Activated T-cell treated with anti-CD3 and anti-CD28 coated beads, Interleukin-2, amount 50 U/mL, for 72 hours (primary cell): Measurements from ENCODE around the gene CD164L2. TPM values are rescaled to one million over a fixed set of nuclear protein-coding genes. Genes with fewer than 3 reads are reported as not detected.
"Not testable (repeated sequence)": the region's sequence is repeated elsewhere in the genome, so short reads cannot be mapped to it uniquely, and the experiment has no call there.

Experiments used
- ATAC-seq, 2 donors: fragments of 150-1000 bp; cut with Tn5 transposase; replicated peaks in 1 of 2; 2 replicates each; pipeline ENCODE4 v1.10.0; 2021; ENCODE audit warnings: moderate library complexity in 2 of 2, mild to moderate bottlenecking in 1 of 2
- DNase-seq, 2 donors: peaks; one replicate each; pipeline ENCODE4 v3.0.0; 2021 to 2022; ENCODE audit warnings: mixed read lengths in 1 of 2
- H3K27ac Mint-ChIP-seq: one replicate; pipeline ENCODE4 v1.8.0; 2022; ENCODE audit warnings: mild to moderate bottlenecking, moderate library complexity, mixed read lengths
- H3K27me3 Mint-ChIP-seq: one replicate; pipeline ENCODE4 v1.8.0; 2022; ENCODE audit warnings: low read depth, mixed read lengths
- H3K36me3 Mint-ChIP-seq, 2 donors: one replicate each; pipeline ENCODE4 v1.8.0; 2022; ENCODE audit warnings: mixed read lengths in 2 of 2, mild to moderate bottlenecking in 1 of 2; ENCODE audit not compliant: insufficient read depth in 2 of 2
- H3K4me1 Mint-ChIP-seq: one replicate; pipeline ENCODE4 v1.8.0; 2022; ENCODE audit warnings: low read depth, mixed read lengths
- H3K4me3 Mint-ChIP-seq, 2 donors: one replicate each; pipeline ENCODE4 v1.8.0; 2022; ENCODE audit warnings: mild to moderate bottlenecking in 2 of 2, mixed read lengths in 2 of 2, moderate library complexity in 2 of 2
- H3K9me3 Mint-ChIP-seq, 2 donors: one replicate each; pipeline ENCODE4 v1.8.0; 2022; ENCODE audit warnings: mixed read lengths in 2 of 2
- total RNA-seq, 2 donors: library from RNA; stranded (reverse); gene quantifications; one replicate each; pipeline ENCODE4 v1.2.3, GENCODE V29; 2022

CD164L2 gene
- total RNA-seq = not detected

GRCh38 chr1:27383039-27383605 lies at the start of gene CD164L2:
Gene CD164L2 (minus strand): TSS chr1:27383333. CDS start chr1:27383239, 94 bp downstream.
- ATAC-seq = peak; percentile 35 to 47
- DNase-seq = peak; percentile 37 to 50
- H3K9me3 Mint-ChIP-seq = no peaks in the 10 kb centered on the region
- H3K4me3 Mint-ChIP-seq = no peak within 1 kb of the TSS
- H3K27me3 Mint-ChIP-seq = peaks cover 6% of the 10 kb centered on the region
- no peak within 1 kb of the TSS for H3K27ac Mint-ChIP-seq
- no peaks in the 10 kb centered on the region for H3K4me1 Mint-ChIP-seq
- H3K36me3 Mint-ChIP-seq = no peaks in the 10 kb centered on the region

GRCh38 chr1:27432725-27433124 lies 49.6 kb upstream of the CD164L2 start:
- not testable (repeated sequence) for ATAC-seq, H3K4me3 Mint-ChIP-seq, DNase-seq, H3K27me3 Mint-ChIP-seq, H3K27ac Mint-ChIP-seq, H3K9me3 Mint-ChIP-seq, H3K36me3 Mint-ChIP-seq
- H3K4me1 Mint-ChIP-seq = peaks cover 82% of the 10 kb centered on the region

GRCh38 chr1:27431601-27431940 lies 48.4 kb upstream of the CD164L2 start:
- Mint-ChIP-seq H3K4me3 (peak overlapping the region in 1 of 2 donors; percentile 71), H3K9me3 (no peaks in the 10 kb centered on the region), H3K27ac (peak overlapping the region; percentile 92), H3K27me3 (no peaks in the 10 kb centered on the region), H3K4me1 (peaks cover 82% of the 10 kb centered on the region), H3K36me3 (peaks cover 0 to 4% of the 10 kb centered on the region in 2 donors)
- DNase-seq = no peak
- no peak for ATAC-seq

GRCh38 chr1:27430903-27431600 lies 47.9 kb upstream of the CD164L2 start:
- Mint-ChIP-seq H3K27me3 (no peaks in the 10 kb centered on the region), H3K9me3 (no peaks in the 10 kb centered on the region), H3K4me3 (peak overlapping the region; percentile 15 to 71), H3K4me1 (peaks cover 77% of the 10 kb centered on the region), H3K27ac (peak overlapping the region; percentile 92), H3K36me3 (peaks cover 0 to 6% of the 10 kb centered on the region in 2 donors)
- ATAC-seq = peak; percentile 30
- DNase-seq = no peak

GRCh38 chr1:27429029-27429425 lies 45.9 kb upstream of the CD164L2 start:
- Mint-ChIP-seq H3K4me3 (peak overlapping the region; percentile 90), H3K4me1 (peaks cover 71% of the 10 kb centered on the region), H3K36me3 (peaks cover 0 to 8% of the 10 kb centered on the region in 2 donors), H3K9me3 (no peaks in the 10 kb centered on the region), H3K27ac (peak overlapping the region; percentile 93), H3K27me3 (no peaks in the 10 kb centered on the region)
- ATAC-seq (no peak), DNase-seq (no peak)

GRCh38 chr1:27428316-27429028 lies 45.3 kb upstream of the CD164L2 start:
- peak; percentile 66 to 67 for ATAC-seq
- peak overlapping the region; percentile 90 for H3K4me3 Mint-ChIP-seq

GRCh38 chr1:27427816-27428315 lies 44.7 kb upstream of the CD164L2 start:
- H3K9me3 Mint-ChIP-seq = no peaks in the 10 kb centered on the region
- H3K27me3 Mint-ChIP-seq = no peaks in the 10 kb centered on the region
- ATAC-seq (no peak), DNase-seq (no peak)
- peak overlapping the region; percentile 93 for H3K27ac Mint-ChIP-seq
- H3K4me3 Mint-ChIP-seq = peak overlapping the region; percentile 90
- peaks cover 72% of the 10 kb centered on the region for H3K4me1 Mint-ChIP-seq
- peaks cover 0 to 8% of the 10 kb centered on the region in 2 donors for H3K36me3 Mint-ChIP-seq

More at GRCh38 chr1:27428316-27429028, 45.3 kb upstream of the CD164L2 start:
- H3K27me3 Mint-ChIP-seq = no peaks in the 10 kb centered on the region
- peaks cover 0 to 8% of the 10 kb centered on the region in 2 donors for H3K36me3 Mint-ChIP-seq
- H3K9me3 Mint-ChIP-seq = no peaks in the 10 kb centered on the region
- H3K27ac Mint-ChIP-seq = peak overlapping the region; percentile 93
- DNase-seq = no peak
- H3K4me1 Mint-ChIP-seq = peaks cover 71% of the 10 kb centered on the region

- no peaks in the 10 kb centered on the region for H3K27me3 Mint-ChIP-seq
- H3K9me3 Mint-ChIP-seq = no peaks in the 10 kb centered on the region
- H3K36me3 Mint-ChIP-seq = peaks cover 0 to 8% of the 10 kb centered on the region in 2 donors
- H3K4me3 Mint-ChIP-seq = peak overlapping the region in 1 of 2 donors; percentile 90
- DNase-seq (no peak), ATAC-seq (no peak)
- peak overlapping the region; percentile 93 for H3K27ac Mint-ChIP-seq
- H3K4me1 Mint-ChIP-seq = peaks cover 78% of the 10 kb centered on the region
These were observed 44.2 kb upstream of the CD164L2 start for GRCh38 chr1:27427329-27427728.

- DNase-seq = no peak
- H3K36me3 Mint-ChIP-seq = peaks cover 0 to 8% of the 10 kb centered on the region in 2 donors
- ATAC-seq = no peak
- no peak overlapping the region for H3K4me3 Mint-ChIP-seq
- no peak overlapping the region for H3K27ac Mint-ChIP-seq
- H3K9me3 Mint-ChIP-seq = no peaks in the 10 kb centered on the region
- no peaks in the 10 kb centered on the region for H3K27me3 Mint-ChIP-seq
- H3K4me1 Mint-ChIP-seq = peaks cover 76% of the 10 kb centered on the region
These were observed 40.6 kb upstream of the CD164L2 start for GRCh38 chr1:27423709-27424108.

- Mint-ChIP-seq H3K27me3 (no peaks in the 10 kb centered on the region), H3K9me3 (no peaks in the 10 kb centered on the region), H3K4me1 (peaks cover 67% of the 10 kb centered on the region), H3K27ac (peak overlapping the region; percentile 92), H3K36me3 (peaks cover 7 to 22% of the 10 kb centered on the region in 2 donors), H3K4me3 (peak overlapping the region; percentile 6 to 82)
- DNase-seq (peak; percentile 82 to 88), ATAC-seq (peak; percentile 98)
These were observed 35.4 kb upstream of the CD164L2 start for GRCh38 chr1:27418326-27419185.

- peaks cover 61% of the 10 kb centered on the region for H3K4me1 Mint-ChIP-seq
- H3K4me3 Mint-ChIP-seq = peak overlapping the region; percentile 6 to 82
- peak overlapping the region; percentile 92 for H3K27ac Mint-ChIP-seq
- DNase-seq (no peak), ATAC-seq (no peak)
- no peaks in the 10 kb centered on the region for H3K27me3 Mint-ChIP-seq
- H3K9me3 Mint-ChIP-seq = no peaks in the 10 kb centered on the region
- H3K36me3 Mint-ChIP-seq = peaks cover 7 to 25% of the 10 kb centered on the region in 2 donors
These were observed 34.6 kb upstream of the CD164L2 start for GRCh38 chr1:27417713-27418112.

- peak overlapping the region; percentile 92 for H3K27ac Mint-ChIP-seq
- no peaks in the 10 kb centered on the region for H3K9me3 Mint-ChIP-seq
- H3K4me1 Mint-ChIP-seq = peaks cover 50% of the 10 kb centered on the region
- no peak overlapping the region for H3K4me3 Mint-ChIP-seq
- H3K36me3 Mint-ChIP-seq = peaks cover 9 to 29% of the 10 kb centered on the region in 2 donors
- H3K27me3 Mint-ChIP-seq = no peaks in the 10 kb centered on the region
- ATAC-seq (peak; percentile 28 to 45), DNase-seq (peak; percentile 59 to 62)
These were observed 33.4 kb upstream of the CD164L2 start for GRCh38 chr1:27416387-27417111.
